MM.1S (cell line): ENCODE data around the gene SPAG17.

Experiments
- DNase-seq: peaks from one replicate; pipeline ENCODE4 v3.0.0-alpha.2; 2015
- H2AFZ ChIP-seq: fragments of 300-600 bp; sonication (generic); 2 replicates; pipeline ENCODE4 v1.6.0; 2016; ENCODE audit warnings: antibody characterized with exemption, low read length
- H3F3A ChIP-seq: fragments of 300-600 bp; sonication (generic); 2 replicates; pipeline ENCODE4 v1.6.1; 2016; ENCODE audit warnings: mild to moderate bottlenecking, antibody characterized with exemption, low read length, moderate library complexity, mixed read lengths; ENCODE audit not compliant: insufficient read depth
- H3K27ac ChIP-seq: fragments of 300-600 bp; sonication (generic); 2 replicates; pipeline ENCODE4 v1.5.1; 2016; ENCODE audit warnings: mild to moderate bottlenecking, low read length
- H3K27me3 ChIP-seq: fragments of 300-600 bp; sonication (generic); replicated peaks from 2 replicates; pipeline ENCODE4 v1.6.0; 2016; ENCODE audit warnings: low read length; ENCODE audit not compliant: insufficient read depth
- H3K36me3 ChIP-seq: fragments of 300-600 bp; sonication (generic); replicated peaks from 2 replicates; pipeline ENCODE4 v1.6.1; 2016; ENCODE audit warnings: mild to moderate bottlenecking, low read length, mixed read lengths; ENCODE audit not compliant: insufficient read depth
- H3K4me1 ChIP-seq: fragments of 300-600 bp; sonication (generic); 2 replicates; pipeline ENCODE4 v1.6.1; 2016; ENCODE audit warnings: low read length, mixed read lengths
- H3K4me2 ChIP-seq: fragments of 300-600 bp; sonication (generic); 2 replicates; pipeline ENCODE4 v1.6.0; 2016; ENCODE audit warnings: low read depth, low read length
- H3K4me3 ChIP-seq: fragments of 300-600 bp; sonication (generic); 2 replicates; pipeline ENCODE4 v1.5.1; 2016; ENCODE audit warnings: low read length, mixed read lengths
- H3K79me2 ChIP-seq: fragments of 300-600 bp; sonication (generic); 2 replicates; pipeline ENCODE4 v1.6.1; 2016; ENCODE audit warnings: mixed run types, low read length, mixed read lengths
- H3K9ac ChIP-seq: fragments of 300-600 bp; sonication (generic); 2 replicates; pipeline ENCODE4 v1.6.1; 2016; ENCODE audit warnings: low read length, mixed read lengths
- H3K9me2 ChIP-seq: fragments of 300-600 bp; sonication (generic); replicated peaks from 2 replicates; pipeline ENCODE4 v1.6.1; 2016; ENCODE audit warnings: mild to moderate bottlenecking, low read length, mixed read lengths; ENCODE audit not compliant: insufficient read depth
- H3K9me3 ChIP-seq: fragments of 300-600 bp; sonication (generic); replicated peaks from 2 replicates; pipeline ENCODE4 v1.6.1; 2016; ENCODE audit warnings: mild to moderate bottlenecking, low read length, mixed read lengths; ENCODE audit not compliant: insufficient read depth
- H4K20me1 ChIP-seq: fragments of 300-600 bp; sonication (generic); 2 replicates; pipeline ENCODE4 v1.6.1; 2016; ENCODE audit warnings: mild to moderate bottlenecking, low read length, moderate library complexity, mixed read lengths; ENCODE audit not compliant: insufficient read depth
- EZH2 ChIP-seq: fragments of 300-600 bp; sonication (generic); optimal IDR thresholded peaks from 2 replicates; pipeline ENCODE3; 2017; ENCODE audit warnings: low read depth, mild to moderate bottlenecking, antibody characterized with exemption, low read length, mixed read lengths
- EZH2phosphoT487 ChIP-seq: fragments of 300-600 bp; sonication (generic); IDR thresholded peaks from 2 replicates; pipeline ENCODE4 v1.6.1; 2018; ENCODE audit warnings: antibody characterized with exemption, low read length
- TF ChIP-seq, protein P1 (sequence below): fragments of 300-600 bp; sonication (generic); IDR thresholded peaks from 2 replicates; pipeline ENCODE4 v1.5.1; 2016; ENCODE audit warnings: antibody characterized with exemption, low read length, mixed read lengths

Gene SPAG17

GRCh38 chr1:118204648-118205047 is 19.6 kb upstream of the SPAG17 start:
- H3K27ac ChIP-seq = no peak overlapping the region
- no peaks in the 10 kb centered on the region for H4K20me1 ChIP-seq
- no peaks in the 10 kb centered on the region for H3K9me3 ChIP-seq
- no peak overlapping the region for H3K9ac ChIP-seq
- H3F3A ChIP-seq = no peaks in the 10 kb centered on the region; the same call in 1 of the 2 replicates
- H3K27me3 ChIP-seq = no peaks in the 10 kb centered on the region
- no peak overlapping the region for H3K4me3 ChIP-seq
- peaks cover 4% of the 10 kb centered on the region; the same call in 1 of the 2 replicates for H3K4me1 ChIP-seq
- H2AFZ ChIP-seq = no peak overlapping the region
- no peak for DNase-seq
- no peaks in the 10 kb centered on the region for H3K79me2 ChIP-seq
- no peaks in the 10 kb centered on the region for H3K36me3 ChIP-seq
- H3K4me2 ChIP-seq = no peak overlapping the region
- no peak for TF ChIP-seq EZH2
- no peak for TF ChIP-seq EZH2phosphoT487
- TF ChIP-seq, protein P1, sequence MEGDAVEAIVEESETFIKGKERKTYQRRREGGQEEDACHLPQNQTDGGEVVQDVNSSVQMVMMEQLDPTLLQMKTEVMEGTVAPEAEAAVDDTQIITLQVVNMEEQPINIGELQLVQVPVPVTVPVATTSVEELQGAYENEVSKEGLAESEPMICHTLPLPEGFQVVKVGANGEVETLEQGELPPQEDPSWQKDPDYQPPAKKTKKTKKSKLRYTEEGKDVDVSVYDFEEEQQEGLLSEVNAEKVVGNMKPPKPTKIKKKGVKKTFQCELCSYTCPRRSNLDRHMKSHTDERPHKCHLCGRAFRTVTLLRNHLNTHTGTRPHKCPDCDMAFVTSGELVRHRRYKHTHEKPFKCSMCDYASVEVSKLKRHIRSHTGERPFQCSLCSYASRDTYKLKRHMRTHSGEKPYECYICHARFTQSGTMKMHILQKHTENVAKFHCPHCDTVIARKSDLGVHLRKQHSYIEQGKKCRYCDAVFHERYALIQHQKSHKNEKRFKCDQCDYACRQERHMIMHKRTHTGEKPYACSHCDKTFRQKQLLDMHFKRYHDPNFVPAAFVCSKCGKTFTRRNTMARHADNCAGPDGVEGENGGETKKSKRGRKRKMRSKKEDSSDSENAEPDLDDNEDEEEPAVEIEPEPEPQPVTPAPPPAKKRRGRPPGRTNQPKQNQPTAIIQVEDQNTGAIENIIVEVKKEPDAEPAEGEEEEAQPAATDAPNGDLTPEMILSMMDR = no peak
- no peaks in the 10 kb centered on the region for H3K9me2 ChIP-seq

DNA sequence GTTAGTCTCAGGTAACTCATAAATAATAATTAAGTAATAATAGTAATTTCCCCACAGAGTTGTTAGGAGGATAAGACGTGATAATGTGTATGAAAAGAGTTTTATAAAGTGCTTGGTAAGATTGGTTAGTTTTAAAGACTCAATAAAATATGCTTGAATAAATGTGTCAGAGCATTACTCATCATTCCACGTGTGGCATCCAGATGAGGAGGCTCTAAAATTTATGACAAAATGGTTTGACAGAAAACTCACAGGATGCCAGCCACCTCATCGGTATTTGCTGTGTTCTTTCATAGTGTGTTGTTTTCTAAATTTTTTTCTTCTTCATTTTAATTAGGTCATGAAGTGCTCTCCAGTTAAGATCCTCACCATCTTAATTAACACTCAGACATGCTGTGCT is 19.1 kb upstream of the SPAG17 start:
- Histone ChIP-seq H3K4me3 (no peak overlapping the region), H3K79me2 (no peaks in the 10 kb centered on the region), H3F3A (no peaks in the 10 kb centered on the region; the same call in 1 of the 2 replicates), H3K4me2 (no peak overlapping the region), H3K4me1 (peaks cover 4% of the 10 kb centered on the region; the same call in 1 of the 2 replicates), H3K36me3 (no peaks in the 10 kb centered on the region), H4K20me1 (no peaks in the 10 kb centered on the region), H3K9me2 (no peaks in the 10 kb centered on the region), H3K9me3 (no peaks in the 10 kb centered on the region), H2AFZ (no peak overlapping the region), H3K27me3 (no peaks in the 10 kb centered on the region), H3K27ac (no peak overlapping the region), H3K9ac (no peak overlapping the region)
- DNase-seq = no peak
- TF ChIP-seq, protein P1 = no peak
- TF ChIP-seq EZH2 (no peak), EZH2phosphoT487 (no peak)

- Histone ChIP-seq H3K9ac (no peak overlapping the region), H3K36me3 (no peaks in the 10 kb centered on the region), H3F3A (no peaks in the 10 kb centered on the region; the same call in 1 of the 2 replicates), H3K9me2 (no peaks in the 10 kb centered on the region), H3K4me1 (peaks cover 4% of the 10 kb centered on the region; the same call in 1 of the 2 replicates), H3K4me2 (peak overlapping the region; percentile 24; the same call in 1 of the 2 replicates), H3K27me3 (no peaks in the 10 kb centered on the region), H3K9me3 (no peaks in the 10 kb centered on the region), H3K4me3 (no peak overlapping the region), H4K20me1 (no peaks in the 10 kb centered on the region), H2AFZ (no peak overlapping the region), H3K27ac (peak overlapping the region; percentile 39; the same call in 1 of the 2 replicates), H3K79me2 (no peaks in the 10 kb centered on the region)
- DNase-seq = no peak
- TF ChIP-seq EZH2phosphoT487 (no peak), EZH2 (no peak)
- TF ChIP-seq, protein P1 = no peak
Measured at GRCh38 chr1:118202076-118202608, 17.1 kb upstream of the SPAG17 start.
